Lower leg skin (tissue), 4 donors: Measurements from ENCODE around the gene CEBPZ. TPM values are rescaled to one million over a fixed set of nuclear protein-coding genes. Genes with fewer than 3 reads are reported as not detected.
"Not testable (repeated sequence)": the region's sequence is repeated elsewhere in the genome, so short reads cannot be mapped to it uniquely, and the experiment has no call there.

Source experiments
- DNase-seq, 2 donors: peaks; one replicate each; pipeline ENCODE4 v3.0.0-alpha.2; 2019; ENCODE audit warnings: low spot score in 2 of 2
- H3K4me3 ChIP-seq: fragments of 200-600 bp; sonication (generic); 2 replicates; pipeline ENCODE4 v1.5.1; 2017; ENCODE audit warnings: mild to moderate bottlenecking, low read depth; ENCODE audit not compliant: poor library complexity, severe bottlenecking
- CTCF ChIP-seq, 3 donors: fragments of 450-650 bp; IDR thresholded peaks; one replicate each; pipeline ENCODE4 v1.5.1; 2016; ENCODE audit warnings: antibody characterized with exemption in 3 of 3, mild to moderate bottlenecking in 3 of 3, moderate library complexity in 2 of 3
- POLR2A ChIP-seq, 2 donors: fragments of 450-650 bp; IDR thresholded peaks; one replicate each; pipeline ENCODE4 v1.6.1; 2016 to 2017; ENCODE audit warnings: antibody characterized with exemption in 2 of 2, mild to moderate bottlenecking in 1 of 2, moderate library complexity in 1 of 2
- WGBS, 2 donors: methylation state at CpG; one replicate each; pipeline ENCODE4 v1.1.5; 2018; 5-methylcytosine and 5-hydroxymethylcytosine counted together
- intact Hi-C: fragments of 100-400 bp; cut with DNase I; formaldehyde crosslinking; loops from one replicate; pipeline ENCODE4 v1.15.0; 2023; ENCODE audit warnings: low total_unique reads
- total RNA-seq, 4 donors: library from RNA; depleted of rRNA; stranded (reverse); fragments of >200 nt; gene quantifications; one replicate each; pipeline ENCODE4 v1.1.0, GENCODE V29; 2016

CEBPZ gene
- total RNA-seq, 4 donors from 2014 or later, result 21.0 to 28.5 (median 25.2) TPM

- 83 to 86% methylated on average over 3 of the region's 3 CpGs for WGBS, 2 donors
- no peak for DNase-seq
- H3K4me3 ChIP-seq, result no peak overlapping the region
- intact Hi-C loops, result no loop called here
- TF ChIP-seq CTCF (IDR thresholded peaks at IDR 0.05) (no peak), POLR2A (IDR thresholded peaks at IDR 0.05) (no peak)
Measured at GRCh38 chr2:37211939-37212338, 19.5 kb downstream of the CEBPZ start.

- no peak overlapping the region for H3K4me3 ChIP-seq
- intact Hi-C loops, result no loop called here
- no peak for TF ChIP-seq CTCF (IDR thresholded peaks at IDR 0.05)
- TF ChIP-seq POLR2A (IDR thresholded peaks at IDR 0.05), result no peak
- DNase-seq, result no peak
Measured at GRCh38 chr2:37211212-37211611, 20.2 kb downstream of the CEBPZ start.

GRCh38 chr2:37206760-37207159 lies 24.6 kb downstream of the CEBPZ start:
- H3K4me3 ChIP-seq, intact Hi-C loops, DNase-seq: not testable (repeated sequence)
- 97% methylated on average over 2 of the region's 2 CpGs for WGBS, 2 donors

- no peak overlapping the region for H3K4me3 ChIP-seq
- intact Hi-C loops, result no loop called here
- no peak for DNase-seq
- WGBS, 2 donors, result 92 to 97% methylated on average over 5 of the region's 5 CpGs
- TF ChIP-seq POLR2A (IDR thresholded peaks at IDR 0.05) (no peak), CTCF (IDR thresholded peaks at IDR 0.05) (no peak)
Measured at GRCh38 chr2:37205689-37206341, 25.6 kb downstream of the CEBPZ start.

- intact Hi-C loops, DNase-seq, H3K4me3 ChIP-seq: not testable (repeated sequence)
- WGBS, 2 donors, result 83 to 86% methylated on average over 8 of the region's 8 CpGs
Measured at GRCh38 chr2:37205071-37205661, 26.2 kb downstream of the CEBPZ start.

- intact Hi-C loops, result no loop called here
Measured at GRCh38 chr2:37203708-37204107, 27.7 kb downstream of the CEBPZ start.

More at GRCh38 chr2:37203708-37204107, 27.7 kb downstream of the CEBPZ start:
- no peak for TF ChIP-seq POLR2A (IDR thresholded peaks at IDR 0.05)
- TF ChIP-seq CTCF (IDR thresholded peaks at IDR 0.05), result no peak
- no peak for DNase-seq
- H3K4me3 ChIP-seq, result no peak overlapping the region
- 92 to 94% methylated on average over 2 of the region's 2 CpGs for WGBS, 2 donors
